ENCODE data around the gene GPATCH4. TPM values are rescaled to one million over a fixed set of nuclear protein-coding genes. Genes with fewer than 3 reads are reported as not detected.

The GPATCH4 gene
- total RNA-seq, 4 donors from 2014 or later, result 22.2 to 44.4 (median 29.6) TPM

DNA sequence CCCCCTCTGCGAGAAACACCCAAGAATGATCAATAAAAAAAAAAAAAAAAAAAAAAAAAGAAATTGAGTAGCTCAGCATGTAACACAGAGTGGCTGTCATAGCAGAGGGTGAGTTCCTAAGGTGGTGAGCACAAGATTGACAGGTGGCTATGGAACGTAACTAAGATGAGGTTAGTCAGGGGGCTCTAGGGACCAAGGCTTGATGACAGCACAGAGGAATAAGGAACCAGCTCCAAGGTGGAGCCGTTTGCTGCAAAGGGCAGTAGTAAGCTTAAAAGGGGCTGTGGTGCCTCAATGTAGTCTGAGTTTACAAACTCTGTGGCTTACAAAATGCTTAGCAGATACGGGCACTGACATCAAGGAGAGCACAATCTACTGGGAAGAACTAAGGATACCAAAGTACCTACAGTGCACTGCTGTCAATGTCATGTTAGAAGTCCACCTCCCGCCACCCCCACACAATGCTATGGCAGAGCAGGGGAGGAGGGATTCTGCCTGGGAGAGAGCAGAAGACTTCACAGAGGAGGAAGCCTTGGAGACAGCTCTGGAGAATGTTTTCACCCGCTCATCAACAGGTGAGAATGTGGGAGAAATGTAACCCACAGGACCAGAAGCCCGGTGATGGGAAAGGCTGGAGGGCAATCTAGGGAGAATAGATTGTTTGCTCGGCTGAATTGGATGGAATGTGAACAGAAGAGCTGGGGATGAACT is 42.0 kb downstream of the GPATCH4 start:
- WGBS, 2 donors, result 77 to 84% methylated on average over 7 of the region's 8 CpGs
- Histone ChIP-seq H3K27ac (no peak overlapping the region), H3K4me1 (no peaks in the 10 kb centered on the region), H3K9me3 (no peaks in the 10 kb centered on the region), H3K27me3 (no peaks in the 10 kb centered on the region), H3K4me3 (no peak overlapping the region), H3K36me3 (no peaks in the 10 kb centered on the region)
- DNase-seq (ENCODE audit: low spot score in 2 of 2), result no peak
- no peak for TF ChIP-seq EP300 (IDR thresholded peaks at IDR 0.05)
- no peak for TF ChIP-seq POLR2A (IDR thresholded peaks at IDR 0.05)
- TF ChIP-seq, protein P1, sequence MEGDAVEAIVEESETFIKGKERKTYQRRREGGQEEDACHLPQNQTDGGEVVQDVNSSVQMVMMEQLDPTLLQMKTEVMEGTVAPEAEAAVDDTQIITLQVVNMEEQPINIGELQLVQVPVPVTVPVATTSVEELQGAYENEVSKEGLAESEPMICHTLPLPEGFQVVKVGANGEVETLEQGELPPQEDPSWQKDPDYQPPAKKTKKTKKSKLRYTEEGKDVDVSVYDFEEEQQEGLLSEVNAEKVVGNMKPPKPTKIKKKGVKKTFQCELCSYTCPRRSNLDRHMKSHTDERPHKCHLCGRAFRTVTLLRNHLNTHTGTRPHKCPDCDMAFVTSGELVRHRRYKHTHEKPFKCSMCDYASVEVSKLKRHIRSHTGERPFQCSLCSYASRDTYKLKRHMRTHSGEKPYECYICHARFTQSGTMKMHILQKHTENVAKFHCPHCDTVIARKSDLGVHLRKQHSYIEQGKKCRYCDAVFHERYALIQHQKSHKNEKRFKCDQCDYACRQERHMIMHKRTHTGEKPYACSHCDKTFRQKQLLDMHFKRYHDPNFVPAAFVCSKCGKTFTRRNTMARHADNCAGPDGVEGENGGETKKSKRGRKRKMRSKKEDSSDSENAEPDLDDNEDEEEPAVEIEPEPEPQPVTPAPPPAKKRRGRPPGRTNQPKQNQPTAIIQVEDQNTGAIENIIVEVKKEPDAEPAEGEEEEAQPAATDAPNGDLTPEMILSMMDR (IDR thresholded peaks at IDR 0.05), result no peak

DNA sequence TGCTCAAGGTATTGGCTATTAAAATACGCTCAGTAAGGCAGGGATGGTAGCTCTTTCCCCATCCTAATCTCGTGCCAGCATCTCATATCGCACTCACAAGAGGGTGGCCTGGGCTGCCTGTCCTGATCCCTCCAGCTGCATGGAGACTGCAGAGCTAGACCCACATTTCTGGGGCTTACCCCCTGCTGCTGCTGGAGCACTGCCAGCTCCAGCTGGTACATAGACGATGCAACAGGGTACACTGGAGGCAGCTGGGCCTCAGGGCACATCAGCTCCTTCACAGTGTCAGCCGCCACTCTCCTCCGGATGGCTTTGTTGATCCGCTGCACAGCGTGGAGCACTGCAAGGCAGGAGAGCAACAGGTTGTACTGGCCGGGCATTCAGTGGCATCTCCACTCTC is 44.9 kb downstream of the GPATCH4 start:
- WGBS, 2 donors, result 68 to 77% methylated on average over 6 to 9 of the region's 9 CpGs
- no peak for DNase-seq (ENCODE audit: low spot score in 2 of 2)

DNA sequence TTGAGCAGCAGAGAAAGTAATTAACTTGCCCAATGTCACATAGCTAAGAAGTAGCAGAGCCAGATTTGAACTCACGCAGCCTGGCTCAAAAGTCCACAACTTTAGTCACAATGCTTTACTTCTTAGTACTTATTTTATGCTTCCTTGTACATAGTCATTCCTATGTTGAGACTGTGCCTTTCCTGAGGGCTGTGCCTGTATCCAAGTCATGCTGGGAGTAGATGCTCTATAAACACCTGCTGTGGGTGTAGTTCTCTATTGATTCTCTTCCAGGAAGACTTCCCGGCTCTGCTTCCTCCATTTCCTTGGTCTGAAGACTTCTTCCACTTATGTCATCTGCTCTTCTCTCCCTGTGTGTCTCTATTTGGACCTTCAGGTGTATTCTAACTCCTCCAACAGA is 45.6 kb downstream of the GPATCH4 start:
- Histone ChIP-seq H3K9me3 (no peaks in the 10 kb centered on the region), H3K4me1 (no peaks in the 10 kb centered on the region), H3K27me3 (no peaks in the 10 kb centered on the region), H3K27ac (no peak overlapping the region), H3K36me3 (no peaks in the 10 kb centered on the region), H3K4me3 (no peak overlapping the region)
- WGBS, 2 donors, result 50 to 63% methylated on average over 2 of the region's 2 CpGs
- no peak for TF ChIP-seq EP300 (IDR thresholded peaks at IDR 0.05)
- no peak for TF ChIP-seq POLR2A (IDR thresholded peaks at IDR 0.05)
- TF ChIP-seq, protein P1 (IDR thresholded peaks at IDR 0.05), result no peak
- DNase-seq (ENCODE audit: low spot score in 2 of 2), result no peak

More for the DNA sequence above, 44.9 kb downstream of the GPATCH4 start:
- no peaks in the 10 kb centered on the region for H3K4me1 ChIP-seq
- TF ChIP-seq EP300 (IDR thresholded peaks at IDR 0.05), result no peak
- no peak overlapping the region for H3K27ac ChIP-seq
- H3K36me3 ChIP-seq, result no peaks in the 10 kb centered on the region
- no peak overlapping the region for H3K4me3 ChIP-seq
- no peaks in the 10 kb centered on the region for H3K27me3 ChIP-seq
- H3K9me3 ChIP-seq, result no peaks in the 10 kb centered on the region

DNA sequence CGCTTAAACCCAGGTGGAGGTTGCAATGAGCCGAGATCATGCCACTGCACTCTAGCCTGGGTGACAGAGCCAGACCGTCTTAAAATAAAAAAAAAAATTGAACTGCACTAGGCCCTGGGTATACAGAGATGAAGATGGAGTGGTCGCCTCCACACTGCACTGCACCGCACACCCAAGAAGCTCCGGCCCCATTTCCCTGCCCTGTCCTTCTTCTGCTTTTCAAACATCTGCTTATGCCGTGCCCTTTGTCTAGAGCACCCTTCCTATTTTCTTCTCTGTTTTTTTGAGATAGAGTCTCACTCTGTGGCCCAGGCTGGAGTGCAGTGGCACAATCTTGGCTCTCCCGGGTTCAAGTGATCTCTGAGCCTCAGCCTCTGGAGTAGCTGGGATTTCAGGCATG is 46.3 kb downstream of the GPATCH4 start:
- Histone ChIP-seq H3K4me1 (no peaks in the 10 kb centered on the region), H3K27me3 (no peaks in the 10 kb centered on the region), H3K4me3 (no peak overlapping the region), H3K36me3 (no peaks in the 10 kb centered on the region), H3K9me3 (no peaks in the 10 kb centered on the region), H3K27ac (no peak overlapping the region)
- TF ChIP-seq POLR2A (IDR thresholded peaks at IDR 0.05) (no peak), EP300 (IDR thresholded peaks at IDR 0.05) (no peak)
- TF ChIP-seq, protein P1 (IDR thresholded peaks at IDR 0.05), result no peak
- no peak for DNase-seq (ENCODE audit: low spot score in 2 of 2)
- WGBS, 2 donors, result 80 to 81% methylated on average over 8 of the region's 8 CpGs

DNA sequence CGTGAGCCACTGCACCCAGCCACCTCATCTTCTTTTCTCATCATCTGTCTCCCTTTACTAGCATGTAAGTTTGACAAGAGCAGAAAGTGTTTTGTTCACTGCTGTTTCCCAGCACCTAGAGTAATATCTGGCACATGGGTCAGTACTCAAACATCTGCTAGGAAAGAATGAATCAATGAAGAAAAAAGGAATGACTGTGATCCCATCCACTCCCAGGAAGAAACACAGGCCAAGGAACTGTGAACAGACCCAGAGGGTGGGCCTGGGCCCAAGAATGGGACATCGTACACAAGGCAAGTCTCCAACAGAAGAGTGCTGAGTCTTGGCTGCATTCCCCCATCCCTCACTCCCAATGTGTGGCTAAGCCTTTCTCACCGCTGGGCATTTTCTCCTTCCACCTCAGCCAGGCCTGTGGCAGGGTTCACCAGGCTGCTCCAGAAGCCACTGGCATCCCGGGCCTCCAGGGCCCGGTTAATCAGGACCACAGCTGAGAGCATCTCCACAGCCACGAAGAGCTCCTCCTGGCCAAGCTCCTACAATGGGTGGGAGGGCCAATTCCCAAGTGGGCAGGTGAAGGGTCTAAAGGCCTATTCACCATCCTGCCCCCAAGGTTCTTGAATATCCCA is 47.3 kb downstream of the GPATCH4 start:
- H3K9me3 ChIP-seq, result no peaks in the 10 kb centered on the region
- no peak for TF ChIP-seq POLR2A (IDR thresholded peaks at IDR 0.05)
- TF ChIP-seq EP300 (IDR thresholded peaks at IDR 0.05), result no peak
- TF ChIP-seq, protein P1 (IDR thresholded peaks at IDR 0.05), result no peak
- 92 to 93% methylated on average over 6 of the region's 6 CpGs for WGBS, 2 donors
- no peak overlapping the region for H3K27ac ChIP-seq
- H3K4me1 ChIP-seq, result no peaks in the 10 kb centered on the region
- DNase-seq (ENCODE audit: low spot score in 2 of 2), result no peak
- no peaks in the 10 kb centered on the region for H3K27me3 ChIP-seq
- H3K36me3 ChIP-seq, result no peaks in the 10 kb centered on the region
- H3K4me3 ChIP-seq, result no peak overlapping the region
